Cardiac septum (tissue), 1 donor: Measurements from ENCODE around the gene ANKRD10. TPM values are rescaled to one million over a fixed set of nuclear protein-coding genes. Genes with fewer than 3 reads are reported as not detected.
"Not testable (repeated sequence)": the region's sequence is repeated elsewhere in the genome, so short reads cannot be mapped to it uniquely, and the experiment has no call there.

ENCODE experiments used
- DNase-seq: peaks from one replicate; pipeline ENCODE4 v3.0.0-alpha.2; 2020; ENCODE audit warnings: low spot score
- intact Hi-C: fragments of 100-400 bp; cut with DNase I; formaldehyde crosslinking; loops from one replicate; pipeline ENCODE4 v1.14.0; 2022
- long read RNA-seq: library from polyadenylated mRNA; unstranded; transcript quantifications from one replicate; pipeline ENCODE4 v2.0.0, GENCODE V29; 2021
- total RNA-seq: library from RNA; stranded (reverse); fragmentation: NEBNext Ultra II Directional; extraction: Animal tissue kit (Norgen Biotek cat#: 25700); gene quantifications from one replicate; pipeline ENCODE4 v1.2.1, GENCODE V29; 2021
- donor health status: DM: no; HTN: no; CAD: no.

The ANKRD10 gene
- 84.4 TPM for total RNA-seq
- long read RNA-seq, transcript ANKRD10-201 (6 exons, 2,495 nt), result major isoform, 18 of 47 reads
- long read RNA-seq, partial matches to known transcripts, result 16 of 47 reads
- long read RNA-seq, other reads (novel, unspliced or antisense), result 13 of 47 reads

DNA sequence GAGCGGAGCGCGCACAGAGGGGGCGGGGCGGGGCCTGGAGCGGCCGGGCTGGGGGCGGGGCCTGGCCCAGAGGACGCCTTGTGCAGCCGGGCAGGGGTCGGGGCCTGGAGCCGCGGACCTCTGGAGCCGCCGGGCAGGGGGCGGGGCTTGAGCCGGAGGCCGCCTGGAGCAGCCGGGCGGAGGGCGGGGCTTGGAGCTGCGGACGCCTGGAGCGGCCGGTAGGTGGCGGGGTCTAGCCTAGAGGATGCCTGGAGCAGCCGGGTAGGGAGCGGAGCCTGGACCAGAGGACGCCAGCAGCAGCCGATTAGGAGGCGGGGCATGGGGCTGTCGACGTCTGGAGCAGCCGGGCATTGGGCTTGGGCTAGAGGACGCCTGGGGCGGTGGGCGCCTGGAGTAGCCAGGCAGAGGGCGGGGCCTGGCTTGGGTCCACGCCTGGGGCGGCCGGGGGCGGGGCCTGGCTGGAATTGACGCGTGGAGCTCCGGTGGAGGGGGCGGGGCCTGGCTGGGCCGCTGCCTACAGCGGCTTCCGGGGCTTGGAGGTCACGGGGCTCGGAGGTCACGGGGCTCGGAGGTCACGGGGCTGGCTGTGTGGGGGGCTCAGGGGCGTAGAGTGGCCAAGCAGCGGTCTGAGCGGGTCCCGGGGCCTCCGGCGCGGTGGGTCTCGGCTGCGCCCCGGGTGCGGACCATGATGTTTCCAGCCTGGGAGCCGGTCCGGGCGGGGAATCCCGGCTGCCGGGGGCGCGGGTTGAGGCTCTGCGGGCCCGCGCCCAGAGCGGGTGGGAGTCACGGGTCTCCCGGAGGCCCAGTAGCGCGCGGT, at the start of gene ANKRD10:
TSS of gene ANKRD10 (minus strand) at position 13 of the 817 bp plus-strand sequence. CDS start 135 bp downstream, outside the sequence.
- peak; percentile 99 for DNase-seq
- intact Hi-C loops, result loop anchor here (1.0 to 2.0 kb wide), 3 partner anchors 44 to 132 kb away; no protein-coding TSS in a partner anchor

DNA sequence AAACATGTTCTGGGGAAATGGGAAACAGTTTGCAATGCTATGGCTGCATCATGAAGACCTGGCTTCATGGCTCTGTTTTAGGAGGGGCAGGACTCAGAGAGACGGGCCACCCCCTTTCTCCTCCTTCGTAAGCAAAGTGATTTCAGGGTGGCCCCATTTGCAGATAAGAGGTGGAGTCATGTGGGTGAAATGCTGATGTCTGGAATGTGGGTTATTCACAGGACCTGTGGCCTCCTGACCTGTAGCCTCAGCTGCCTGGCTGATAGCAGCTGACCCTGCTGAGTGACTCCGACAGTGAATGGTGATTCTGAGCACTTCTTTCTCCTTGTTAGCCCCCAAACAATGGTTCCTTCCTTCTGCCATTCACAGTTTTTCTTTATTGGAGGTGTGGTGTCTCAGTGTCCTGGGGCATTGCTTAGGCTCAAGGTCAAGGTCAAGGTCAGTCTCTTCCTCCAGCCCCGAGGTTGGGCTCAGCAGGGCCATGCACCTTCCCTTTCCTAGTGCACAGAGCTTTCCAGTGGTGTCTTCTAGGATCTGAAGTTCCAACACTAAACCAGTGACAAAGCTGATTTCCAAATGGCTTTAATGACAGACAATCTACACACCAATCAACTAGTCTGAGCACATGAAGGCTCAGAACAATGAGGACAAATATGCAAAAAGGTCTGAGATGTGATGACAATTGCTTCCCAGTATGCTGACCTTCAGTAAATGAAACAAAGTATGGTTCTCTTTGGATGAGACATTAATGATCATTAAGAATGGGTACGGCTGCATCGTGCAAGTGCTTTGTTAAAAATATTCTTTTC, 49.6 kb upstream of the ANKRD10 start:
- DNase-seq, result no peak
- intact Hi-C loops, result no loop called here

DNA sequence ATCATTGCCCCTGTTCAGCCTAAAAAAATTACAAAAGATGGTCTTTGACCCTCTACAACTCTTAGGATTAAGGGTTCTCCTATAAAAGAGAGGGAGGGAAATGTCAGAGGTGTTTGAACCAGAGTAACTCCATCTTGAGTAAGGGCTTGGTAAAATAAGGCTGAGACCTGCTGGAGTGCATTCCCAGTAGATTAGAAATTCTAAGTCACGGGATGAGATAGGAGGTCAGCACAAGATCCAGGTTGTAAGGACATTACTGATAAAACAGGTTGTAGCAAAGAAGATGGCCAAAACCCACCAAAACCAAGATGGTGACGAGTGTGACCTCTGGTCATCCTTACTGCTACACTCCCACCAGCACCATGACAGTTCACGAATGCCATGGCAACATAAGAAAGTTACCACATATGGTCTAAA, 48.7 kb upstream of the ANKRD10 start:
- intact Hi-C loops, result no loop called here

DNA sequence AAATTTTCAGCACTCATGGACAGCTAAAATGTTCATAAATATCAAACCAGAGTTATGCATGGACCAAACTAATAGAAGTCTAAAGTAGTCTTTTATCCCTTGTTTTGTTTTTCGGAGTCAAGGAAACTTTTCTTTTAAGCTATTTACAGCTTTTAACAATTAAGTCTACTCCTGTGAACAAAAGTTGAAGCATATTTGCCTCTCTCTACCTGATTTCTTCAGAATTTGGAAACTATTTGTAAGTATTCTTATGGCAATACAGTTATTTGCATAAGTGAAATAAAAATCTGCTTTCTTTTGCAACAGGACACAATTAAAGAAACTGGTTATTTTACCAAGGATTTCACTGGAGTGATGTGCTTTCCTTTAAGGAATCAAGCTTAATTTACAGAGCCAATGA, 47.1 kb upstream of the ANKRD10 start:
- DNase-seq, result no peak
- intact Hi-C loops, result no loop called here

More for the DNA sequence above, 48.7 kb upstream of the ANKRD10 start:
- DNase-seq, result no peak

DNA sequence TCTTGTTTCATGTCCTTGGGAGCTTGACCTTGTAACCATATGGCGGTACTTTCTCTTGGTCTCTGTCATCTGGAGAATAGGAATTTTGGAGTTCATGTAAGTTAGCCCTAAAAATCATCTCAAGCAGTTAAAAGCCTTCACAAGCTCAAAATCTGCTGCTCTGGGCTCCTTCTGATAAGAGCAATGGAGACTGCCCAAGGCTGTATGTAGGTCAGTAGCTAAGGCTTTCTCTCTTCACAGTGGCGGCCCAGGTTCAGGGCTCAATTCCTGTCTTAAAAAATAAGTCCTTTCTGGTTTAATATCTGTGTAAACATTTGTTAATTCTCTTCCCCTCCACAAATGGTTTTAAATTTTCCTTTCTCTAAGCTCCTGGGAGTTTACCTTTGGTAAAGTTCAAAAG, 45.3 kb upstream of the ANKRD10 start:
- no peak for DNase-seq
- intact Hi-C loops, result no loop called here

DNA sequence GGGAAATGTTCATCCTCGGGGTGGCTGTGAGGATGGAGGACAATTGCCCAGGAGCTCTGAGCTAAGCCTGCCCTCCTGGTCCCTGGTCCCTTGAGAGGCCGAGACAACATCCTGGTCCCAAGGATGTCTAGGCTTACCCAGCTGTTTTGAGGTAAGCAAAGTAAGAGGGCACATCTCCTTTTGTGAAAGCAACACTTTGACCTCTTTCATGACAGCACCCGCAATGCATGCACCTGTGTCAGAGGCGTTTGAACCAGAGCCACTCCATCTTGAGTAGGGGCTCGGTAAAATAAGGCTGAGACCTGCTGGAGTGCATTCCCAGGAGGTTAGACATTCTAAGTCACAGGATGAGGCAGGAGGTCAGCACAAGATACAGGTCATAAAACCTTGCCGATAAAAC, 43.1 kb upstream of the ANKRD10 start:
- DNase-seq, result no peak
- intact Hi-C loops, result no loop called here

DNA sequence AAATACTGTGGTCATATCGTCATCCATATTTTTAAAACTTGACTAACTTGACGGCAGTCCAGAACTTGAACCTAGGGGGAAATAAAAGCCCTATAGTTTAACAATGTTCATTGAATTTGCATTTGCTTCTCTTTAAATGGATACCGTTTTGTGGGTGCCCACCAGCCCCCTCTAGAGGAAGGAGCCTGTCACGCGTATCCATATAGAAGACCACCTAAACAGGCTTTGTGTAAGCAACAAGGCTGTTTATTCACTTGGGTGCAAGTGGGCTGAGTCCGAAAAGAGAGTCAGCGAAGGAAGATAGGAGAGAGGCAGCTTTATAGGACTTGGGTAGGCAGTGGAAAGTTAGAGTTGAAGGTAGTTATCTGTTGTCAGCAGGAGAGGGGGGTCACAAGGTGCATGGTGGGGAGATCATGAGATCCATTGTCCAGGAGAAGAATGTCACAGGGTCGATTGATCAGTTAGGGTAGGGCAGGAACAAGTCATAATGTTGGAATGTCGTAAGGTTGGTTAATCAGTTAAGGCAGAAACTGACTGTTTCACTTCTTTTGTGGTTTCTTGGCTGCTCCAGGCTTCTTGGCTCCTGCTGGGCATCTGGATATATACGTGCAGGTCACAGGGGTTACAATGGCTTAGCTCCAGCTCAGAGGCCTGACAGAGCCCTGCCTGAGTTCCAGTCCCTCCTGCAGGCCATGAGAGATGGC, 42.5 kb upstream of the ANKRD10 start:
- intact Hi-C loops, result no loop called here
- DNase-seq, result no peak

DNA sequence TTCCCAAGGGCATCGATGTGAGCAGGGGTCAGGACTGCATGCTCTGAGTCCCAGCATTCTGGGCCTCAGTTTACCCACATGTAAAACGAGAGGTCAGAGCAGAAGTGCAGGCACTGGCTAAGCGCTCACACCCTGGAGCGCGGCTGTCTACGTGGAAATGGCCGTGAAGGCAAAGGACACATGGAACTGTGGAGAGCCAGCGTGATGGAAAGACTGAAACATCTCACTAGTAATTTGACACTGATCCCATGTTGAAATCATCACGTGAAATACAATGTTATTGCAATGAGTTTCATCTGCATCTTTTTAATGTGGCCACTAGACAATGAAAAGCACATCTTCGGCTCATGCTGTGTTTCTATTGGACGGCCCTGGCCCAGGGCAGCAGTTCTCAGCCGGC, 41.3 kb upstream of the ANKRD10 start:
- intact Hi-C loops, DNase-seq: not testable (repeated sequence)

DNA sequence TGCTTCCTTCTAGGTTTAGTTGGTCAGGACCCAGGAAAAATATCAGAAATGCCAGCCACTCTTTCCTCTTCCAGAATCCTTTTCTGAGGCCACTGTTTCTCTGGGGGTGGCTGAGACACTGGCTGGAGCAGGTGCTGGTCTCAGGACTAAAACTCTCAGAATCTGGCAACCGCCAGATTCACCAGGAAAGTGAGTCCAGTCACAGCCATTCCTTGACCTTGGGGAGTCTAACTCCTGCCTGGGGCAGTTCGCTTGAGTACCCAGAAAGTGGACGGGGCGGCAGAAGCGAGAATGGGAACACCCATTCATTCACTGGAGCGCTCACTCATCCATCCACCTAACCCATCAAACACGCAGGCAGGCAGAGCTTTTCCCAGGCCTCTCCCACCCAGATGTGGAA, 40.7 kb upstream of the ANKRD10 start:
- DNase-seq, intact Hi-C loops: not testable (repeated sequence)

DNA sequence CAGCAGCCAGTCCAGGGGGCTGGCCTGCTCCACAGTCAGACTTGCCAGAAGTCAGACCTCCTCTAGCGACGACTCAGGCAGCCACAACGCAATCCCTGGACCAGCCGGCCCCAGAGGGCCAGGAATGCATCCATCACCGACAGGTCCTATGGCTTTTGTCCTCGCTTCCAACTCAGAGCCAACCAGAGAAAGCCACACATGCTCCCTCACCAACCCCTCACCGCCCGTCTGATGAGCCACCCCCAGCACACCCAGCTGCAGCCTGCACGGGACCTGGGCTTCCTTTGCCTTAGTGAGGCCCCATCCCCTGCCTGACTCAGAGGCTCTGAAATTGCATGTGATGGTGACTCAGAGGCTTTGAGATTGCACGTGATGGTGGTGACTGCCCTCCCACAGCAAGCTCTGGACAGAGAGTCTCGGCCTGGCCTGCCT, 40.2 kb upstream of the ANKRD10 start:
- intact Hi-C loops, DNase-seq: not testable (repeated sequence)

DNA sequence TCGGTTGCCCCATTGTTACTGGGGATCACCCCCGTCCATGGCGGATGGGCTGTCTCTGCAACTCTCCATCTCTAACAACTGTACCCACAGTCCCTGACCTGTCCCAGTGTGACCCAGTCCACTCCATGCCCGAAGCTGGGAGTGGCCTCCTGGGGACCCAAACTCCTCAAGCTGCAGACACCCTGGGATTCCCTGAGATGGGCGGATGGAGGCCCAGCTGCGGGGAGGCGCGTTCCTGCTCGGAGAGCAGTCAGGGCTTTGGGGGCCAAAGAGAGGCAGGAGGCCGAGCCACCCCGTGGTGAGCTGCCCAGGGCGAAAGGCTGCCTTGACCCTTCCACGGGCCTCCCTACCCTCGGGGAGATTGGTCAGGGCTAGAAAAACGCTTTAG, 39.7 kb upstream of the ANKRD10 start:
- intact Hi-C loops, DNase-seq: not testable (repeated sequence)

DNA sequence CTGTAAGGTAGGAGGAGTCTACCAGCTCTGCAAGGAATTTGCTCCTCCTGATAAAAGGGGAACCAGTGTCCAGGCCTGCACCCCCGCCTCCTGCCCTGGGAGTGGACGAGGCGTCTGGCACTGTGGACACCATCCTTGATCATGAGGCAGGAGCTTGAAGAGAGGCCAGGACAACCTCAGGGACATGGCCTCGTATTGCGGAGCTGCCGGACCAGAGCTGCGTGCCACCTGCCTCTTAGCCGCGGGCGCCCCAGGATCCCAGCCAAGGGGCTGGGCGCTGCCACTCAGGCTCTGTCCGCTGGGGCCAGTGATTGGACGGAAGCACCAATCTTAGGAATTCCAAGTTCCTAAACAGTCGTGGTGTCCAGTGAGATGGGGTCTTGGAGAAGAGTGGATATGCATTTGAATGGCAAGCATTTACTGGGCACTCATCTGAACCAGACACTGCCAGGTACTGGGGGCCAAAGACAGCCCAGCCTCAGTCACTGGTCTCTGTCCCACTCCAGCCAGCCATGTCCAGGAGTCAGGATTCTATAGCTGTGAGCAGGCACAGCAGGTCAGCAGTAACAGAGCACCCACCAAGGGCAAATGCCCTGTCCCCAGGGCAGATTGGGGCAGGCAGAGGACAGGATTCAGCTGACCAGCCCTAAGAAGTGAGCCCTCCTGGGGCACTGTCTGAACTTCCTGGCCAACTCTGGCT, 39.1 kb upstream of the ANKRD10 start:
- DNase-seq, result no peak
- intact Hi-C loops, result no loop called here

DNA sequence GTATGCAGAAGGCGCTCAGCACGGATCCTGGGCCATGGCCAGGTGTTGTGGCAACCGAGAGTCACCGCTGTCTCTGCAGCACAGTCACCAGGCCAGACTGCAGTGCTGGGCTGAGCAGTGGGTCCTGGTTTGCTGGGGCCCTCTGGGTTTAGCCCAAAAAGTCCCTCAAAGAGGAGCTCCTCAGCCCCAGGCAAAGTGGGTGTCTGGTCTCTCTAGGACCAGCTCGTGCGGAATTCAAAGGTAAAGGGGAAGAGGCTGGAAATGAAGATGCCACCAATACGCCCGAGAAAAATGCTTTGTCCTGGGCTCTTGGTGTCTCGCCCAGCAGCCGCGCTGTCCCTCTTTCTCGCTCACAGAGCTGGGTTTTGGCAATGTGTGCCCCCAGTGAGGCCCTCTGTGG, 38.5 kb upstream of the ANKRD10 start:
- intact Hi-C loops, result no loop called here
- no peak for DNase-seq

DNA sequence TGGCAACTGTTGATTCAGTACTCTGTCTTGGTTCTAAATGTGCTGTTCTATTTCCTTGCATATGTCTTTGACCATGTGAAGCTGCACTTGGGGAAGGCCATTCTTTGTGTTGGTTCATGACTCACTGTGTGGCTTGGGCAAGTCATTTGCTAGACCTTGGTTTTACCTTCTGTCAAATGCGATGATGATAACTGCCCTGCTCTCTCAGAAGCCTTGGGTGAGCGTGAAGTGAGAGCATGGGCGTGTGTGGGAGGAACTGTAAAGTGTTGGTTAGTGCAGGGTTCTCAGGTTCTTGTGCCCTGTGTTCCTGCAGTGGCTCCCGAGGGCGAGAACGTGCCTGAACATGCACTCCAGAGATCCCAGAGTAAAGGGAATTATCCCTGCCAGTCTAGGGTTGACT, 37.3 kb upstream of the ANKRD10 start:
- intact Hi-C loops, result not testable (repeated sequence)

DNA sequence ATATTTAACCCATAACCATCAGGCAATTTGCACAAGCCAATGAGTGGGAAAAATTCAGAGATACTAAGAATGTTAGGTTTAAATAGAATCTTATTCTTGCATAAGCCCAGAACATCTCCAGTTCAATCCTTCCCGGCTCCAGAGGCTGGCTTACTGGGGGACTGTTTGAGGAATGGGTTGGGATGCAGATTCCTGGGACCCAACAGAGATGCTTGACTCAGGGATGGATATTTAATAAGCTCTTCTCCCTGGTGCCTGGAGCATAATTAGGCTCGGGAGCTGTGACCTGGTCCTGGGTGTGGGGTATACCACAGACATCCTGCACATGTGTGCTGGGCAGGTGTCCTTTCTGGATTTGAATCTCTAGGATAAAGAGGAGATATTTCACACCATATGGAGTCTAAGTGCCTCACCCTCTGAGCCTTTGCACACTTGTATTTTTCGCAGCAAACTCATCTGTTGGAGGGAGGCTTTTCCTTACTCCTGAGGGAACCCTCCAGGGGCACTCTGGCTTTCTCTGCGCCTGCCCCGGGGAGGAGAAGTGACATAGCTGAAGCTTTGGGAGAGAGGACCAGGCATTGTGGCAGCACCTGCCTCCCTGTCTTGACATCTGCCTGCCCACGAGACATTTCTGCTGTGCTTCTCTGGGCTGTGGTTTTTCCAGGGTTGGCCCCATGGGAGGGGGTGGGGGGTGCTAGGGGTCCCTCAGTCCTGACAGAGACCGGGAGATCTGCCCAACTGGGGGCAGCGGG, 36.1 kb upstream of the ANKRD10 start:
- no peak for DNase-seq
- intact Hi-C loops, result no loop called here

More for the DNA sequence above, 37.3 kb upstream of the ANKRD10 start:
- DNase-seq, result not testable (repeated sequence)

DNA sequence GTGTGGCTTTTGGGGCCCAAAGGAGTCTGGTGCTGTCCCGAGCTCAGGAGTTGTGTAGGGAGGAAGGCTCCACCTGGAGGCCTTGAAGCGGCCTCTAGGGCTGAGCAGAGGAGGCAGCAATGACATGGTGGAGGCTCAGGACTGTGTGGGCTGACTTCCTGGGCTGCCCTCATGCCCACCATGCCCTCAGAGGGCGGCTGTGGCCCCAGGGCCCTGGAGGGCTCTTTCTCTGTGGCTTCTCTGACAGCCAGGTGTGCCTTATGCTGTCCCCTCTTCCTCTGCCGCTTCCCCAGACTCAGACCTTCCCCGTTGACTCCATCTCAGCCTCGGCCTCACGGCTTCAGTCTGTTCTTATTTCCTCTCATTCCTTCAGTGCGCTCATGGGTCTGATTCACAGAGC, 35.5 kb upstream of the ANKRD10 start:
- intact Hi-C loops, result no loop called here
- no peak for DNase-seq

DNA sequence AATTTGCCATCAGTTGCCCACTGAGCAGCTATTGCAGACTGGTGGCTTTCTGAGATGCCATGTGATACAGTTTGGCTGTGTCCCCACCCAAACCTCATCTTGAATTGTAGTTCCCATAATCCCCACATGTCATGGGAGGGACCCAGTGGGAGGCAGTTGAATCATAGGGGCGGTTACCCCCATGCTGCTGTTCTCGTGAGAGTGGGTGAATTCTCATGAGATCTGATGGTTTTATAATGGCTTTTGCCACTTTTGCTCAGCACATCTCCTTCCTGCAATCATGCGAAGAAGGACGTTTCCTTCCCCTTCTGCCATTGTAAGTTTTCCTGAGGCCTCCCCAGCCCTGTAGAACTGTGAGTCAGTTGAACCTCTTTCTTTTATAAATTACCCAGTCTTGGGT, 34.8 kb upstream of the ANKRD10 start:
- intact Hi-C loops, result no loop called here
- no peak for DNase-seq

DNA sequence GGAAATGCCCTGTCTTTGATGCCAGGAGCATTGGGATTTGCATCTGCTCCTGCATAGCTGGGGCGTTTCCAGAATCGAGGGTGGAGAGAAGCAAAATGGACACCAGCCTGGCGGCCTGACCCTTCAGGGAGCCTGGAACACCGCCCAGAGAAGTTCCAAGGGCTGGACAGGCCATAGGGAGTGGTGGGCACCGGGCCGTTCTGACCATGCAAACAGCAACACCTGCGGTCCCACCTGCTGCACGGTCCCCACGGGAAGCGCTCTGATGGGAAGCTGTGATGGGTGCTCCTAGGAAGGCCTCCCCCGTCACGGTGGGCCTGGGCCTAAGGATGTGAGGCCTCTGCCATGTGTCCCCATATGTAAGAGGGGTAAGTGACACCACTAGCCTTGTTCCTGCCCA, 34.2 kb upstream of the ANKRD10 start:
- no peak for DNase-seq

More for the DNA sequence above, 34.2 kb upstream of the ANKRD10 start:
- intact Hi-C loops, result no loop called here
